Fibroblast of lung (primary cell): ENCODE measurements around the gene SCN1B. TPM values are rescaled to one million over a fixed set of nuclear protein-coding genes. Genes with fewer than 3 reads are reported as not detected.

Experiments
- DNase-seq, 2 donors: peaks; one replicate each; pipeline versions ENCODE4 v3.0.0 to v3.0.0-alpha.2; 2010; ENCODE audit warnings: low read depth in 2 of 2
- H2AFZ ChIP-seq: 2 replicates; pipeline ENCODE4 v1.5.1; 2012; ENCODE audit warnings: low read length, control low read depth, inconsistent platforms
- H3K27ac ChIP-seq: 2 replicates; pipeline ENCODE4 v1.5.1; 2011; ENCODE audit warnings: low read length, control low read depth; ENCODE audit not compliant: insufficient read depth
- H3K27me3 ChIP-seq: 2 replicates; pipeline ENCODE4 v1.5.1; 2011; ENCODE audit warnings: mild to moderate bottlenecking, low read length; ENCODE audit not compliant: control insufficient read depth, insufficient read depth
- H3K36me3 ChIP-seq: 2 replicates; pipeline ENCODE4 v1.5.1; 2011; ENCODE audit warnings: low read length; ENCODE audit not compliant: control insufficient read depth, insufficient read depth
- H3K4me1 ChIP-seq: 2 replicates; pipeline ENCODE4 v1.5.1; 2011; ENCODE audit warnings: low read length; ENCODE audit not compliant: control insufficient read depth, insufficient read depth; ENCODE audit errors: extremely low read depth
- H3K4me2 ChIP-seq: 2 replicates; pipeline ENCODE4 v1.5.1; 2011; ENCODE audit warnings: low read length, control low read depth; ENCODE audit not compliant: insufficient read depth; ENCODE audit errors: extremely low read depth
- H3K4me3 ChIP-seq, 4 experiments: fragments of 200-600 bp in 1 of 4; sonication (generic) in 1 of 4; replicated peaks in 1 of 4; 2 replicates each; pipeline ENCODE4 v1.5.1; 2011 to 2016; ENCODE audit warnings: low read length in 4 of 4, low read depth in 3 of 4, mild to moderate bottlenecking in 3 of 4, control low read depth in 2 of 4, inconsistent platforms in 1 of 4, mixed read lengths in 1 of 4; ENCODE audit not compliant: insufficient read depth in 1 of 4; ENCODE audit errors: control extremely low read depth in 1 of 4
- H3K79me2 ChIP-seq: 2 replicates; pipeline ENCODE4 v1.5.1; 2012; ENCODE audit warnings: mild to moderate bottlenecking, low read length, inconsistent platforms; ENCODE audit not compliant: control insufficient read depth, insufficient read depth
- H3K9ac ChIP-seq: 2 replicates; pipeline ENCODE4 v1.5.1; 2011; ENCODE audit warnings: mild to moderate bottlenecking, low read length, control low read depth; ENCODE audit not compliant: insufficient read depth
- H3K9me3 ChIP-seq: 2 replicates; pipeline ENCODE4 v1.5.1; 2012; ENCODE audit warnings: low read depth, low read length; ENCODE audit not compliant: control insufficient read depth, insufficient read depth
- H4K20me1 ChIP-seq: 2 replicates; pipeline ENCODE4 v1.5.1; 2011; ENCODE audit warnings: low read length; ENCODE audit not compliant: control insufficient read depth, insufficient read depth; ENCODE audit errors: extremely low read depth
- CTCF ChIP-seq, 2 donors: IDR thresholded peaks in 1 of 2; conservative IDR thresholded peaks in 1 of 2; 1 replicate in 1 of 2; 2 replicates in 1 of 2; pipeline ENCODE4 v1.5.1; 2011 to 2012; ENCODE audit warnings: low read length in 2 of 2, control low read depth in 1 of 2, inconsistent platforms in 1 of 2, low read depth in 1 of 2, mild to moderate bottlenecking in 1 of 2
- EZH2 ChIP-seq: IDR thresholded peaks from 2 replicates; pipeline ENCODE4 v1.5.1; 2012; ENCODE audit warnings: low read length, control low read depth, mild to moderate bottlenecking; ENCODE audit errors: missing control alignments
- polyA plus RNA-seq, 2 donors: library from polyadenylated mRNA; depleted of rRNA in 1 of 2; stranded (reverse) in 1 of 2; unstranded in 1 of 2; fragments of >200 nt; gene quantifications; 2 replicates each; pipeline ENCODE4 v1.2.1, GENCODE V29; 2011 to 2012; ENCODE audit warnings: missing spikeins in 1 of 2
- total RNA-seq: library from RNA; depleted of rRNA; stranded (reverse); fragments of >200 nt; gene quantifications from 2 replicates; pipeline ENCODE4 v1.2.1, GENCODE V29; 2014

SCN1B gene
- total and polyA plus RNA-seq, 2 donors (not counting 1 experiment from before 2014, with no cell fraction given): 11.0 to 14.5 TPM

- Histone ChIP-seq H3K36me3 (no peaks in the 10 kb centered on the region), H3K27me3 (peaks cover 3% of the 10 kb centered on the region), H3K9me3 (no peaks in the 10 kb centered on the region), H2AFZ (no peak overlapping the region), H3K4me3 (no peak overlapping the region), H3K79me2 (no peaks in the 10 kb centered on the region), H3K4me1 (no peaks in the 10 kb centered on the region), H3K9ac (no peak overlapping the region), H4K20me1 (no peaks in the 10 kb centered on the region), H3K27ac (no peak overlapping the region), H3K4me2 (no peak overlapping the region)
- TF ChIP-seq EZH2 (no peak), CTCF (conservative IDR thresholded peaks at IDR 0.05 in 1 of 2, IDR thresholded peaks at IDR 0.05 in 1 of 2; ENCODE audit: low read depth in 1 of 2, low read length in 2 of 2) (no peak)
- DNase-seq: no peak
These were observed 35.3 kb downstream of the SCN1B start for GRCh38 chr19:35065574-35065973.

GRCh38 chr19:35066121-35066520 is 35.9 kb downstream of the SCN1B start:
- no peak for DNase-seq
- Histone ChIP-seq H3K27ac (no peak overlapping the region), H3K4me3 (no peak overlapping the region), H3K9me3 (no peaks in the 10 kb centered on the region), H3K9ac (no peak overlapping the region), H3K4me1 (no peaks in the 10 kb centered on the region), H3K36me3 (no peaks in the 10 kb centered on the region), H4K20me1 (no peaks in the 10 kb centered on the region), H3K4me2 (no peak overlapping the region), H2AFZ (no peak overlapping the region), H3K27me3 (peaks cover 4% of the 10 kb centered on the region), H3K79me2 (no peaks in the 10 kb centered on the region)
- TF ChIP-seq CTCF (conservative IDR thresholded peaks at IDR 0.05 in 1 of 2, IDR thresholded peaks at IDR 0.05 in 1 of 2; ENCODE audit: low read depth in 1 of 2, low read length in 2 of 2): no peak
- TF ChIP-seq EZH2: no peak

- Histone ChIP-seq H3K79me2 (no peaks in the 10 kb centered on the region), H3K27ac (no peak overlapping the region), H3K9ac (no peak overlapping the region), H3K4me2 (no peak overlapping the region), H3K36me3 (no peaks in the 10 kb centered on the region), H3K9me3 (no peaks in the 10 kb centered on the region), H4K20me1 (no peaks in the 10 kb centered on the region), H2AFZ (no peak overlapping the region), H3K27me3 (peaks cover 4% of the 10 kb centered on the region), H3K4me1 (no peaks in the 10 kb centered on the region), H3K4me3 (no peak overlapping the region)
- DNase-seq: peak; percentile 62 to 84
- TF ChIP-seq CTCF (conservative IDR thresholded peaks at IDR 0.05 in 1 of 2, IDR thresholded peaks at IDR 0.05 in 1 of 2; ENCODE audit: low read depth in 1 of 2, low read length in 2 of 2): peak; percentile 93 to 95
- TF ChIP-seq EZH2: no peak
These were observed 36.7 kb downstream of the SCN1B start for GRCh38 chr19:35066691-35067563.
